GM23338 (cell line): ENCODE measurements around the gene ERFE. TPM values are rescaled to one million over a fixed set of nuclear protein-coding genes. Genes with fewer than 3 reads are reported as not detected.

Experiments
- ATAC-seq: fragments of 200-7000 bp; cut with Tn5 transposase; 3 replicates; pipeline ENCODE4 v1.9.1; 2020
- DNase-seq: peaks from one replicate; pipeline ENCODE4 v3.0.0-alpha.2; 2015; ENCODE audit warnings: low spot score
- H2AFZ ChIP-seq: fragments of 200-600 bp; sonication (generic); 2 replicates; pipeline ENCODE4 v1.8.0; 2016; ENCODE audit warnings: antibody characterized with exemption, mild to moderate bottlenecking, moderate library complexity
- H3F3A ChIP-seq: fragments of 200-600 bp; sonication (generic); replicated peaks from 2 replicates; pipeline ENCODE4 v1.8.0; 2017; ENCODE audit warnings: antibody characterized with exemption, mixed run types, low read depth
- H3K27ac ChIP-seq: fragments of 200-600 bp; sonication (generic); 2 replicates; pipeline ENCODE4 v1.6.1; 2016; ENCODE audit warnings: low read depth
- H3K27me3 ChIP-seq: fragments of 200-600 bp; sonication (generic); 2 replicates; pipeline ENCODE4 v1.8.0; 2016; ENCODE audit warnings: mild to moderate bottlenecking, mixed run types, moderate library complexity; ENCODE audit not compliant: insufficient read depth
- H3K36me3 ChIP-seq: fragments of 200-600 bp; sonication (generic); 2 replicates; pipeline ENCODE4 v1.8.0; 2016; ENCODE audit warnings: mild to moderate bottlenecking; ENCODE audit not compliant: insufficient read depth
- H3K4me1 ChIP-seq: fragments of 200-600 bp; sonication (generic); 2 replicates; pipeline ENCODE4 v1.8.0; 2016; ENCODE audit warnings: mild to moderate bottlenecking, moderate library complexity; ENCODE audit not compliant: insufficient read depth
- H3K4me2 ChIP-seq: fragments of 200-600 bp; sonication (generic); 2 replicates; pipeline ENCODE4 v1.7.1; 2017; ENCODE audit warnings: mixed run types
- H3K4me3 ChIP-seq: fragments of 200-600 bp; sonication (generic); 2 replicates; pipeline ENCODE4 v1.6.1; 2016; ENCODE audit warnings: mixed run types
- H3K79me2 ChIP-seq: fragments of 200-600 bp; sonication (generic); replicated peaks from 2 replicates; pipeline ENCODE4 v1.8.0; 2017; ENCODE audit warnings: mild to moderate bottlenecking; ENCODE audit not compliant: insufficient read depth
- H3K9me2 ChIP-seq: fragments of 200-600 bp; sonication (generic); 2 replicates; pipeline ENCODE4 v1.8.0; 2017; ENCODE audit not compliant: insufficient read depth
- H4K20me1 ChIP-seq: fragments of 200-600 bp; sonication (generic); replicated peaks from 2 replicates; pipeline ENCODE4 v1.8.0; 2017; ENCODE audit warnings: mild to moderate bottlenecking; ENCODE audit not compliant: insufficient read depth
- H3K27ac Mint-ChIP-seq: 2 replicates; pipeline ENCODE4 v1.8.0; 2020; ENCODE audit warnings: inconsistent platforms, mild to moderate bottlenecking, moderate library complexity, mixed read lengths
- H3K27me3 Mint-ChIP-seq: 3 replicates; pipeline ENCODE4 v1.8.0; 2022; ENCODE audit warnings: low read depth, mild to moderate bottlenecking, moderate library complexity, mixed read lengths, inconsistent platforms; ENCODE audit not compliant: insufficient read depth, poor library complexity
- H3K36me3 Mint-ChIP-seq: 3 replicates; pipeline ENCODE4 v1.8.0; 2021; ENCODE audit warnings: low read depth, mild to moderate bottlenecking, inconsistent platforms, moderate library complexity, mixed read lengths
- H3K4me1 Mint-ChIP-seq: 3 replicates; pipeline ENCODE4 v1.8.0; 2020; ENCODE audit warnings: mild to moderate bottlenecking, inconsistent platforms, mixed read lengths
- H3K4me3 Mint-ChIP-seq: 3 replicates; pipeline ENCODE4 v1.8.0; 2021; ENCODE audit warnings: moderate library complexity, mild to moderate bottlenecking, inconsistent platforms, mixed read lengths
- H3K9me3 Mint-ChIP-seq: 3 replicates; pipeline ENCODE4 v1.8.0; 2020; ENCODE audit warnings: moderate library complexity, mild to moderate bottlenecking, inconsistent platforms, mixed read lengths
- CREB1 ChIP-seq: fragments of 250-450 bp; sonication (Bioruptor Pico); IDR thresholded peaks from 2 replicates; pipeline ENCODE4 v1.5.0; 2020; ENCODE audit warnings: low read depth, mild to moderate bottlenecking, moderate library complexity
- EZH2 ChIP-seq: fragments of 200-600 bp; sonication (generic); IDR thresholded peaks from one replicate; pipeline ENCODE4 v1.8.0; 2017; ENCODE audit warnings: antibody characterized with exemption, mild to moderate bottlenecking, low read depth; ENCODE audit not compliant: unreplicated experiment
- EZH2phosphoT487 ChIP-seq: fragments of 200-600 bp; sonication (generic); IDR thresholded peaks from one replicate; pipeline ENCODE4 v1.8.1; 2018; ENCODE audit warnings: antibody characterized with exemption; ENCODE audit not compliant: unreplicated experiment
- NANOG ChIP-seq: IDR thresholded peaks from 2 replicates; pipeline ENCODE4 v1.6.1; 2016; ENCODE audit warnings: antibody characterized with exemption, borderline replicate concordance
- POLR2AphosphoS5 ChIP-seq: IDR thresholded peaks from 2 replicates; pipeline ENCODE4 v1.6.1; 2016; ENCODE audit warnings: antibody characterized with exemption, low read depth
- REST ChIP-seq: IDR thresholded peaks from one replicate; pipeline ENCODE4 v1.6.1; 2018; ENCODE audit warnings: antibody characterized with exemption; ENCODE audit not compliant: unreplicated experiment
- STAT1 ChIP-seq: IDR thresholded peaks from one replicate; pipeline ENCODE4 v1.6.1; 2016; ENCODE audit warnings: antibody characterized with exemption; ENCODE audit not compliant: unreplicated experiment
- ZNF114 ChIP-seq: fragments of 250-450 bp; sonication (Bioruptor Pico); IDR thresholded peaks from 2 replicates; pipeline ENCODE4 v1.5.0; 2020; ENCODE audit warnings: mild to moderate bottlenecking, moderate library complexity
- ZNF331 ChIP-seq: fragments of 250-450 bp; sonication (Bioruptor Pico); IDR thresholded peaks from 2 replicates; pipeline ENCODE4 v1.5.0; 2020; ENCODE audit warnings: low read depth, mild to moderate bottlenecking, moderate library complexity
- polyA plus RNA-seq: library from polyadenylated mRNA; unstranded; fragments of >200 nt; fragmentation: Nextera tagmentation; extraction: Ambion mirVana; gene quantifications from 2 replicates; pipeline ENCODE4 v1.2.1, GENCODE V29; 2016
- total RNA-seq: library from RNA; depleted of rRNA; stranded (reverse); fragments of >200 nt; shearing (Covaris generic); gene quantifications from 2 replicates; pipeline ENCODE4 v1.2.3, GENCODE V29; 2014
- TF ChIP-seq, protein P1 (sequence below): fragments of 250-450 bp; sonication (Bioruptor Pico); IDR thresholded peaks from 2 replicates; pipeline ENCODE4 v1.5.0; 2020; ENCODE audit warnings: mild to moderate bottlenecking, moderate library complexity
- TF ChIP-seq, protein P2 (sequence below): IDR thresholded peaks from 2 replicates; pipeline ENCODE4 v1.6.1; 2016; ENCODE audit warnings: antibody characterized with exemption
- TF ChIP-seq, protein P3 (sequence below), 2 experiments: fragments of 200-600 bp in 1 of 2; sonication (generic) in 1 of 2; conservative IDR thresholded peaks; 2 replicates each; pipeline versions ENCODE4 v1.5.1 to v1.6.1; 2016 to 2017; ENCODE audit warnings: antibody characterized with exemption in 2 of 2, low read depth in 2 of 2, mild to moderate bottlenecking in 2 of 2, moderate library complexity in 1 of 2

Gene ERFE
- total and polyA plus RNA-seq, 2 experiments from 2014 or later: 1.0 to 3.3 TPM

DNA sequence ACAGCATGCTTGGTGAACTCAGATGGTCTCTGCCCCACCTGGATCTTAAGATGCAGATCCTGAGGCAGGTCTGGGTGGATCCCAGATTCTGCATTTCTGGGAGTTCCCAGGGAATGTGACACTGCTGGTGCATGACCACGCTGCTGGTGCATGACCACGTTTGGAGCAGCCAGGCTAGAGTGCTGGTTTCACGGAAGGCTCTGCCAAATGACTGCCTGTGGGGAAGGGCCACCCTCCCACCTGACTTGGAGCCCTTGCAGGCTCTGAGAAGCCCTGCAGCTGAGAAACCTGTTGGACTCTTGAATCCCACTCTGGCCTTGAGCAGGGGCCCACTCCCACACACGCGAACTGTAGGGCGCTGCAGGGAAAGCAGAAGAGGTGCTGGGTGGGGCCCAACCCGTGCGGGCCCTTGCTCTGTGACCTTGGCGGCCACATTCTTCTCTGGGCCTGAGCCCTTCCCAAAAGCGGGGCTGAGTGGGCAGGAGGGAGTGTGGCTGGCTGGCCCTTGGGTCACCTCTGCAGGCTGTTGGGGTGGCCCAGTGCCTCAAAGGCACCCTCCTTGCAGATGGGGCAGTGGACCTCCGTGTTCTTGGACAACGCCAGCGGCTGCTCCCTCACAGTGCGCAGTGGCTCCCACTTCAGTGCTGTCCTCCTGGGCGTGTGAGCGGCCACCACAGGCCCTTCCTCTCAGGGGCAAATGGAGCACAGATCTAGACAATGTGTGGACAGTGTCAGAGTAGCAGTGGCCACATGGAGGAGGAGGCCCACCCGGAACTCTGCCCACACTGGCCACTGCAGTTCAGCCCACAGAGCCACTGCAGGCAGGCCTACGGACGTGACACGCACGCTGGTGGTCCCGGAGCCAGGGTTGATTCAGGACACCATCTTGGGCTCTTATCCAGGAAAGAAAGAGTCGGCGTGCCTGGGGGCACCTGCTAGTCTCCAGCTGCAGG is 7.9 kb downstream of the ERFE start:
- ATAC-seq (no peak), DNase-seq (no peak)
- Histone ChIP-seq H3K27me3 (peaks cover 33% of the 10 kb centered on the region), H3K79me2 (no peaks in the 10 kb centered on the region), H3K36me3 (no peaks in the 10 kb centered on the region), H3F3A (no peaks in the 10 kb centered on the region), H3K27ac (no peak overlapping the region), H3K4me1 (no peaks in the 10 kb centered on the region), H4K20me1 (no peaks in the 10 kb centered on the region), H2AFZ (no peak overlapping the region), H3K4me2 (no peak overlapping the region), H3K9me2 (no peaks in the 10 kb centered on the region), H3K4me3 (no peak overlapping the region)
- H3K36me3 Mint-ChIP-seq: peaks cover 16% of the 10 kb centered on the region; the same call in 2 of the 3 replicates
- no peak for TF ChIP-seq EZH2phosphoT487
- TF ChIP-seq EZH2: no peak
- TF ChIP-seq ZNF114 (CRISPR knock-in tag): no peak
- TF ChIP-seq NANOG: no peak
- no peak for TF ChIP-seq REST
- TF ChIP-seq, protein P1, sequence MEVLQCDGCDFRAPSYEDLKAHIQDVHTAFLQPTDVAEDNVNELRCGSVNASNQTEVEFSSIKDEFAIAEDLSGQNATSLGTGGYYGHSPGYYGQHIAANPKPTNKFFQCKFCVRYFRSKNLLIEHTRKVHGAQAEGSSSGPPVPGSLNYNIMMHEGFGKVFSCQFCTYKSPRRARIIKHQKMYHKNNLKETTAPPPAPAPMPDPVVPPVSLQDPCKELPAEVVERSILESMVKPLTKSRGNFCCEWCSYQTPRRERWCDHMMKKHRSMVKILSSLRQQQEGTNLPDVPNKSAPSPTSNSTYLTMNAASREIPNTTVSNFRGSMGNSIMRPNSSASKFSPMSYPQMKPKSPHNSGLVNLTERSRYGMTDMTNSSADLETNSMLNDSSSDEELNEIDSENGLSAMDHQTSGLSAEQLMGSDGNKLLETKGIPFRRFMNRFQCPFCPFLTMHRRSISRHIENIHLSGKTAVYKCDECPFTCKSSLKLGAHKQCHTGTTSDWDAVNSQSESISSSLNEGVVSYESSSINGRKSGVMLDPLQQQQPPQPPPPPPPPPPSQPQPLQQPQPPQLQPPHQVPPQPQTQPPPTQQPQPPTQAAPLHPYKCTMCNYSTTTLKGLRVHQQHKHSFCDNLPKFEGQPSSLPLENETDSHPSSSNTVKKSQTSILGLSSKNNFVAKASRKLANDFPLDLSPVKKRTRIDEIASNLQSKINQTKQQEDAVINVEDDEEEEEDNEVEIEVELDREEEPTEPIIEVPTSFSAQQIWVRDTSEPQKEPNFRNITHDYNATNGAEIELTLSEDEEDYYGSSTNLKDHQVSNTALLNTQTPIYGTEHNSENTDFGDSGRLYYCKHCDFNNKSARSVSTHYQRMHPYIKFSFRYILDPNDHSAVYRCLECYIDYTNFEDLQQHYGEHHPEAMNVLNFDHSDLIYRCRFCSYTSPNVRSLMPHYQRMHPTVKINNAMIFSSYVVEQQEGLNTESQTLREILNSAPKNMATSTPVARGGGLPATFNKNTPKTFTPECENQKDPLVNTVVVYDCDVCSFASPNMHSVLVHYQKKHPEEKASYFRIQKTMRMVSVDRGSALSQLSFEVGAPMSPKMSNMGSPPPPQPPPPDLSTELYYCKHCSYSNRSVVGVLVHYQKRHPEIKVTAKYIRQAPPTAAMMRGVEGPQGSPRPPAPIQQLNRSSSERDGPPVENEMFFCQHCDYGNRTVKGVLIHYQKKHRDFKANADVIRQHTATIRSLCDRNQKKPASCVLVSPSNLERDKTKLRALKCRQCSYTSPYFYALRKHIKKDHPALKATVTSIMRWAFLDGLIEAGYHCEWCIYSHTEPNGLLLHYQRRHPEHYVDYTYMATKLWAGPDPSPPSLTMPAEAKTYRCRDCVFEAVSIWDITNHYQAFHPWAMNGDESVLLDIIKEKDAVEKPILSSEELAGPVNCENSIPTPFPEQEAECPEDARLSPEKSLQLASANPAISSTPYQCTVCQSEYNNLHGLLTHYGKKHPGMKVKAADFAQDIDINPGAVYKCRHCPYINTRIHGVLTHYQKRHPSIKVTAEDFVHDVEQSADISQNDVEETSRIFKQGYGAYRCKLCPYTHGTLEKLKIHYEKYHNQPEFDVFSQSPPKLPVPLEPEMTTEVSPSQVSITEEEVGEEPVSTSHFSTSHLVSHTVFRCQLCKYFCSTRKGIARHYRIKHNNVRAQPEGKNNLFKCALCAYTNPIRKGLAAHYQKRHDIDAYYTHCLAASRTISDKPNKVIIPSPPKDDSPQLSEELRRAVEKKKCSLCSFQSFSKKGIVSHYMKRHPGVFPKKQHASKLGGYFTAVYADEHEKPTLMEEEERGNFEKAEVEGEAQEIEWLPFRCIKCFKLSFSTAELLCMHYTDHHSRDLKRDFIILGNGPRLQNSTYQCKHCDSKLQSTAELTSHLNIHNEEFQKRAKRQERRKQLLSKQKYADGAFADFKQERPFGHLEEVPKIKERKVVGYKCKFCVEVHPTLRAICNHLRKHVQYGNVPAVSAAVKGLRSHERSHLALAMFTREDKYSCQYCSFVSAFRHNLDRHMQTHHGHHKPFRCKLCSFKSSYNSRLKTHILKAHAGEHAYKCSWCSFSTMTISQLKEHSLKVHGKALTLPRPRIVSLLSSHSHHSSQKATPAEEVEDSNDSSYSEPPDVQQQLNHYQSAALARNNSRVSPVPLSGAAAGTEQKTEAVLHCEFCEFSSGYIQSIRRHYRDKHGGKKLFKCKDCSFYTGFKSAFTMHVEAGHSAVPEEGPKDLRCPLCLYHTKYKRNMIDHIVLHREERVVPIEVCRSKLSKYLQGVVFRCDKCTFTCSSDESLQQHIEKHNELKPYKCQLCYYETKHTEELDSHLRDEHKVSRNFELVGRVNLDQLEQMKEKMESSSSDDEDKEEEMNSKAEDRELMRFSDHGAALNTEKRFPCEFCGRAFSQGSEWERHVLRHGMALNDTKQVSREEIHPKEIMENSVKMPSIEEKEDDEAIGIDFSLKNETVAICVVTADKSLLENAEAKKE (CRISPR knock-in tag): no peak
- TF ChIP-seq, protein P2, sequence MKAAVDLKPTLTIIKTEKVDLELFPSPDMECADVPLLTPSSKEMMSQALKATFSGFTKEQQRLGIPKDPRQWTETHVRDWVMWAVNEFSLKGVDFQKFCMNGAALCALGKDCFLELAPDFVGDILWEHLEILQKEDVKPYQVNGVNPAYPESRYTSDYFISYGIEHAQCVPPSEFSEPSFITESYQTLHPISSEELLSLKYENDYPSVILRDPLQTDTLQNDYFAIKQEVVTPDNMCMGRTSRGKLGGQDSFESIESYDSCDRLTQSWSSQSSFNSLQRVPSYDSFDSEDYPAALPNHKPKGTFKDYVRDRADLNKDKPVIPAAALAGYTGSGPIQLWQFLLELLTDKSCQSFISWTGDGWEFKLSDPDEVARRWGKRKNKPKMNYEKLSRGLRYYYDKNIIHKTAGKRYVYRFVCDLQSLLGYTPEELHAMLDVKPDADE: no peak
- TF ChIP-seq, protein P3, sequence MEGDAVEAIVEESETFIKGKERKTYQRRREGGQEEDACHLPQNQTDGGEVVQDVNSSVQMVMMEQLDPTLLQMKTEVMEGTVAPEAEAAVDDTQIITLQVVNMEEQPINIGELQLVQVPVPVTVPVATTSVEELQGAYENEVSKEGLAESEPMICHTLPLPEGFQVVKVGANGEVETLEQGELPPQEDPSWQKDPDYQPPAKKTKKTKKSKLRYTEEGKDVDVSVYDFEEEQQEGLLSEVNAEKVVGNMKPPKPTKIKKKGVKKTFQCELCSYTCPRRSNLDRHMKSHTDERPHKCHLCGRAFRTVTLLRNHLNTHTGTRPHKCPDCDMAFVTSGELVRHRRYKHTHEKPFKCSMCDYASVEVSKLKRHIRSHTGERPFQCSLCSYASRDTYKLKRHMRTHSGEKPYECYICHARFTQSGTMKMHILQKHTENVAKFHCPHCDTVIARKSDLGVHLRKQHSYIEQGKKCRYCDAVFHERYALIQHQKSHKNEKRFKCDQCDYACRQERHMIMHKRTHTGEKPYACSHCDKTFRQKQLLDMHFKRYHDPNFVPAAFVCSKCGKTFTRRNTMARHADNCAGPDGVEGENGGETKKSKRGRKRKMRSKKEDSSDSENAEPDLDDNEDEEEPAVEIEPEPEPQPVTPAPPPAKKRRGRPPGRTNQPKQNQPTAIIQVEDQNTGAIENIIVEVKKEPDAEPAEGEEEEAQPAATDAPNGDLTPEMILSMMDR (conservative IDR thresholded peaks at IDR 0.05; ENCODE audit: low read depth in 2 of 2): no peak
- TF ChIP-seq ZNF331 (CRISPR knock-in tag): no peak
- TF ChIP-seq CREB1 (CRISPR knock-in tag): no peak
- no peak for TF ChIP-seq STAT1
- TF ChIP-seq POLR2AphosphoS5: no peak
- H3K27ac Mint-ChIP-seq: no peak overlapping the region
- peaks cover 28% of the 10 kb centered on the region for H3K27me3 Mint-ChIP-seq
- no peak overlapping the region for H3K4me3 Mint-ChIP-seq
- H3K4me1 Mint-ChIP-seq: no peaks in the 10 kb centered on the region
- no peaks in the 10 kb centered on the region for H3K9me3 Mint-ChIP-seq
